Measurements from ENCODE around the gene PCP4L1. TPM values are rescaled to one million over a fixed set of nuclear protein-coding genes. Genes with fewer than 3 reads are reported as not detected.

PCP4L1 gene
- total RNA-seq: not detected in 2 replicates

GRCh38 chr1:161258439-161259344 lies at the start of gene PCP4L1:
Gene PCP4L1, plus strand, starts transcription at chr1:161258745. Its CDS starts 230 bp downstream, at chr1:161258975.

DNA sequence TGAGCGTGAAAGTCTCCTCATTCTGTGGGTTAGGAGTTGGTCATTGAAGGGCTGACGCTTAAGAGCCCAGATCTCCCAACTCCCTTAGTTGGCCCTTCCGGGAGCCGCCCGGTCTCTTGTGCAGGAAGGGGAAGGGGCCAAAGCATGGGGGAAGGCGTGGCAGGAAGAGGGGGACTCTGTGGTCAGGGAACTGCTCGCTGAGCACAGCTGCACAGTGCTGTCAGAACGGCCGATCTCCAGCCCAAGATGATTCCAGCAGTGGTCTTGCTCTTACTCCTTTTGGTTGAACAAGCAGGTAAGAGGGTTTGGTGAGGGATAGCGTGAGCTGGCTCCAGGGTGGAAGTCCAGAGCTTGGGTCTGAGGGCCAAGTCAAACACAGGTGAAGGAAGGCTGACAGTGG lies 43.5 kb upstream of the PCP4L1 start, which contains the start of gene FCER1G:
Gene FCER1G, plus strand, starts transcription at position 220 of the 400 bp plus-strand sequence. Its CDS starts 27 bp downstream, at position 247.

GRCh38 chr1:161225534-161226319 lies 32.8 kb upstream of the PCP4L1 start, which contains the start of gene TOMM40L:
Gene TOMM40L, plus strand, starts transcription at chr1:161226060. Its CDS starts 430 bp downstream, at chr1:161226490.

GRCh38 chr1:161238039-161238473 lies 20.5 kb upstream of the PCP4L1 start, which contains the start of gene NR1I3:
Gene NR1I3, minus strand, starts transcription at chr1:161238203. Its CDS starts 1,638 bp downstream, at chr1:161236565.

GRCh38 chr1:161309868-161310267 lies 51.3 kb downstream of the PCP4L1 start, which contains the start of gene MPZ:
Gene MPZ, minus strand, starts transcription at chr1:161309968. Its CDS starts 63 bp downstream, at chr1:161309905.

DNA sequence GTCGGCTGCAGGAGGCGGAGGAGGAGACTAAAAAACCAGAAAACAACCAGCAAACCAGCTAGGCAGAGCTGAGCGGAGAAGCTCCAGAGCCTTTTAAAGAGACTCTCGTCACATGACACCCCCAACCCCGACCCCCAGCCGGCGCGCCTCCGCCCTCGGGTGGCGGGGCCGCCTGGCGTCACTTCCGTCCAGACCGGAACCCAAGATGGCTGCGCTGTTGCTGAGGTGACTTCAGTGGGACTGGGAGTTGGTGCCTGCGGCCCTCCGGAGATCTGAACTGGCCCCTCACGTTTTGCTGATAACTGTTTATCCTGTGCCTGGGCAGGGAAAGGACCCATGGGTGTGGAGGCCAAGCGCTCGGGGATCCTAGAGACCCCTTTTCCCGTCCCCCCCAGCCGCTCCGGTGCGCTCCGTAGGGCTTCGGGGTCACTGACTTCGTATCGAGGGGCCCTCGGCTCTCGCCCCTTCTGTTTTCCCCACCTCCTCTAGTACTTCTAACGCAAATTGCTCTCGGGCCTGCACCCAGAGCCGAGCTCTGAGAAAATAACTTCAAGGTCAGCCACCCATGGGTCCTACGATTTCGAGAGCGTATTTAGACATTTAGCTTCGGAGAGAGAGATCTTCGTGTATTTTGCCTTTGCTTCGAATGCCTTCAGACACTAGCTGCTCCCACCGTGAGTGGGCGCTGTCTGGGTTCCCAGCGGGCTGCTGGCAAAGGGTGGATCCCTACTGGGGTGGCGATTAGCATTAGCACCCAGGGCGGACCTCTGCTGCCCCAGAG lies 55.8 kb downstream of the PCP4L1 start, which contains the start of gene SDHC:
Gene SDHC, plus strand, starts transcription at position 181 of the 781 bp plus-strand sequence. Its CDS starts 25 bp downstream, at position 206.

Other genes starting within 250 kb of the PCP4L1 start
- 143 and 151 TPM in 2 replicates for gene F11R, start 237.6 kb upstream of the PCP4L1 start, total RNA-seq
- gene TSTD1, start 219.8 kb upstream of the PCP4L1 start, total RNA-seq: 8.9 and 22.9 TPM in 2 replicates
- gene USF1, start 212.8 kb upstream of the PCP4L1 start, total RNA-seq: 87.5 and 122 TPM in 2 replicates
- under 0.01 TPM in 1 of 2 replicates, not detected in the other for gene ARHGAP30, start 188.9 kb upstream of the PCP4L1 start, total RNA-seq
- 0.18 and 0.19 TPM in 2 replicates for gene NECTIN4, start 169.2 kb upstream of the PCP4L1 start, total RNA-seq
- gene KLHDC9, start 160.4 kb upstream of the PCP4L1 start, total RNA-seq: 0.66 and 1.1 TPM in 2 replicates
- gene PFDN2, start 140.7 kb upstream of the PCP4L1 start, total RNA-seq: 65.2 and 79.2 TPM in 2 replicates
- gene NIT1, start 140.6 kb upstream of the PCP4L1 start, total RNA-seq: 10.1 and 13.4 TPM in 2 replicates
- gene DEDD, start 126.1 kb upstream of the PCP4L1 start, total RNA-seq: 26.6 and 30.6 TPM in 2 replicates
- gene UFC1, start 104.8 kb upstream of the PCP4L1 start, total RNA-seq: 124 and 137 TPM in 2 replicates
- gene USP21, start 99.2 kb upstream of the PCP4L1 start, total RNA-seq: 4.0 and 5.6 TPM in 2 replicates
- gene PPOX, start 92.3 kb upstream of the PCP4L1 start, total RNA-seq: 12.1 and 16.0 TPM in 2 replicates
- 19.1 and 21.3 TPM in 2 replicates for gene B4GALT3, start 81.2 kb upstream of the PCP4L1 start, total RNA-seq
- 13.9 and 58.5 TPM in 2 replicates for gene ADAMTS4, start 59.7 kb upstream of the PCP4L1 start, total RNA-seq
- gene NDUFS2, start 56.4 kb upstream of the PCP4L1 start, total RNA-seq: 174 and 182 TPM in 2 replicates
- 0.36 and 0.47 TPM in 2 replicates for gene FCER1G, start 43.5 kb upstream of the PCP4L1 start, total RNA-seq
- not detected in 2 replicates for gene APOA2, start 35.1 kb upstream of the PCP4L1 start, total RNA-seq
- 16.8 and 17.5 TPM in 2 replicates for gene TOMM40L, start 32.7 kb upstream of the PCP4L1 start, total RNA-seq
- gene NR1I3, start 20.5 kb upstream of the PCP4L1 start, total RNA-seq: not detected in 2 replicates
- 0.54 and 1.2 TPM in 2 replicates for gene MPZ, start 51.2 kb downstream of the PCP4L1 start, total RNA-seq
- gene SDHC, start 55.6 kb downstream of the PCP4L1 start, total RNA-seq: 14.1 and 20.5 TPM in 2 replicates
- not detected in 2 replicates for gene CFAP126, start 109.1 kb downstream of the PCP4L1 start, total RNA-seq
- not detected in 2 replicates for gene FCGR2A, start 246.7 kb downstream of the PCP4L1 start, total RNA-seq